HL-60 (cell line): Measurements from ENCODE around the gene GAS2.

Experiments used
- DNase-seq, 2 experiments: peaks; one replicate each; pipeline ENCODE4 v3.0.0-alpha.2; 2010 to 2020; ENCODE audit warnings: low read depth in 1 of 2, low spot score in 1 of 2
- H3K27ac ChIP-seq: fragments of 250-450 bp; sonication (Bioruptor Pico); replicated peaks from 2 replicates; pipeline ENCODE4 v1.5.1; 2020; ENCODE audit warnings: mild to moderate bottlenecking, moderate library complexity
- H3K27me3 ChIP-seq: fragments of 250-450 bp; sonication (Bioruptor Pico); 2 replicates; pipeline ENCODE4 v1.5.1; 2021; ENCODE audit warnings: mild to moderate bottlenecking, moderate library complexity; ENCODE audit not compliant: insufficient read depth, poor library complexity, severe bottlenecking
- H3K4me3 ChIP-seq: replicated peaks from 2 replicates; pipeline ENCODE4 v1.5.1; 2011; ENCODE audit warnings: mild to moderate bottlenecking, control low read depth, low read length; ENCODE audit not compliant: insufficient read depth
- CTCF ChIP-seq: IDR thresholded peaks from one replicate; pipeline ENCODE4 v1.5.1; 2011; ENCODE audit warnings: low read length, control low read depth, inconsistent platforms; ENCODE audit not compliant: insufficient read depth
- GABPA ChIP-seq: IDR thresholded peaks from 2 replicates; pipeline ENCODE4 v1.6.1; 2012; ENCODE audit warnings: low read depth
- POLR2AphosphoS5 ChIP-seq: IDR thresholded peaks from 2 replicates; pipeline ENCODE4 v1.6.1; 2012; ENCODE audit warnings: low read depth
- SPI1 ChIP-seq: IDR thresholded peaks from 2 replicates; pipeline ENCODE4 v1.6.1; 2012; ENCODE audit warnings: low read depth, mild to moderate bottlenecking, borderline replicate concordance
- TF ChIP-seq, protein P1 (sequence below): IDR thresholded peaks from 2 replicates; pipeline ENCODE4 v1.6.1; 2012; ENCODE audit warnings: low read depth; ENCODE audit not compliant: insufficient replicate concordance

Gene GAS2

GRCh38 chr11:22763166-22763565 is 96.8 kb downstream of the GAS2 start:
- H3K27me3 ChIP-seq = peaks cover 3% of the 10 kb centered on the region
- H3K27ac ChIP-seq = no peak overlapping the region
- TF ChIP-seq CTCF (no peak), SPI1 (no peak), GABPA (no peak), POLR2AphosphoS5 (no peak)
- TF ChIP-seq, protein P1, sequence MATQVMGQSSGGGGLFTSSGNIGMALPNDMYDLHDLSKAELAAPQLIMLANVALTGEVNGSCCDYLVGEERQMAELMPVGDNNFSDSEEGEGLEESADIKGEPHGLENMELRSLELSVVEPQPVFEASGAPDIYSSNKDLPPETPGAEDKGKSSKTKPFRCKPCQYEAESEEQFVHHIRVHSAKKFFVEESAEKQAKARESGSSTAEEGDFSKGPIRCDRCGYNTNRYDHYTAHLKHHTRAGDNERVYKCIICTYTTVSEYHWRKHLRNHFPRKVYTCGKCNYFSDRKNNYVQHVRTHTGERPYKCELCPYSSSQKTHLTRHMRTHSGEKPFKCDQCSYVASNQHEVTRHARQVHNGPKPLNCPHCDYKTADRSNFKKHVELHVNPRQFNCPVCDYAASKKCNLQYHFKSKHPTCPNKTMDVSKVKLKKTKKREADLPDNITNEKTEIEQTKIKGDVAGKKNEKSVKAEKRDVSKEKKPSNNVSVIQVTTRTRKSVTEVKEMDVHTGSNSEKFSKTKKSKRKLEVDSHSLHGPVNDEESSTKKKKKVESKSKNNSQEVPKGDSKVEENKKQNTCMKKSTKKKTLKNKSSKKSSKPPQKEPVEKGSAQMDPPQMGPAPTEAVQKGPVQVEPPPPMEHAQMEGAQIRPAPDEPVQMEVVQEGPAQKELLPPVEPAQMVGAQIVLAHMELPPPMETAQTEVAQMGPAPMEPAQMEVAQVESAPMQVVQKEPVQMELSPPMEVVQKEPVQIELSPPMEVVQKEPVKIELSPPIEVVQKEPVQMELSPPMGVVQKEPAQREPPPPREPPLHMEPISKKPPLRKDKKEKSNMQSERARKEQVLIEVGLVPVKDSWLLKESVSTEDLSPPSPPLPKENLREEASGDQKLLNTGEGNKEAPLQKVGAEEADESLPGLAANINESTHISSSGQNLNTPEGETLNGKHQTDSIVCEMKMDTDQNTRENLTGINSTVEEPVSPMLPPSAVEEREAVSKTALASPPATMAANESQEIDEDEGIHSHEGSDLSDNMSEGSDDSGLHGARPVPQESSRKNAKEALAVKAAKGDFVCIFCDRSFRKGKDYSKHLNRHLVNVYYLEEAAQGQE = no peak
- H3K4me3 ChIP-seq = no peak overlapping the region
- no peak for DNase-seq

- Histone ChIP-seq H3K27ac (no peak overlapping the region), H3K4me3 (no peak overlapping the region), H3K27me3 (peaks cover 3% of the 10 kb centered on the region)
- TF ChIP-seq CTCF (no peak), SPI1 (no peak), GABPA (no peak), POLR2AphosphoS5 (no peak)
- TF ChIP-seq, protein P1 = no peak
- DNase-seq = no peak
Measured at GRCh38 chr11:22764735-22765134, 98.3 kb downstream of the GAS2 start.

DNA sequence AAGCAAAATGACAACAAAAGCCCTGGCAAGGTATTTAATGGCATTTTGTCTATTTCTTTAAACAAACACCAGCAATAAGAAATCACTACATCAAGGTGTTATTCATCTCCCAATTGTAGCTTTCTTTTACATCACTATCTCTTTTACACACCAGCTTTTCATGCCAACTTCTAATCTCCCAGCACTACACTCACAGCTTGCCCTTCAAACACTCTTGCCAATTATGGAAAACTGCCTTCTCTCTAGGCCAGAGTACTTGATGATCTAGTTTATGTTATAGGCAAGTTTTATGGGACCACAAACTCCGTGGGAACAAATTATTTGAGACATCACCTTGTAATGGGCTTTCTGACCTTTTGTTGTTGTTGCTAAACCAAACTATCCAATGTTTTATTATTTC is 101.9 kb downstream of the GAS2 start:
- H3K27me3 ChIP-seq = peaks cover 3% of the 10 kb centered on the region
- no peak overlapping the region for H3K27ac ChIP-seq
- H3K4me3 ChIP-seq = no peak overlapping the region
- no peak for TF ChIP-seq SPI1
- no peak for DNase-seq

DNA sequence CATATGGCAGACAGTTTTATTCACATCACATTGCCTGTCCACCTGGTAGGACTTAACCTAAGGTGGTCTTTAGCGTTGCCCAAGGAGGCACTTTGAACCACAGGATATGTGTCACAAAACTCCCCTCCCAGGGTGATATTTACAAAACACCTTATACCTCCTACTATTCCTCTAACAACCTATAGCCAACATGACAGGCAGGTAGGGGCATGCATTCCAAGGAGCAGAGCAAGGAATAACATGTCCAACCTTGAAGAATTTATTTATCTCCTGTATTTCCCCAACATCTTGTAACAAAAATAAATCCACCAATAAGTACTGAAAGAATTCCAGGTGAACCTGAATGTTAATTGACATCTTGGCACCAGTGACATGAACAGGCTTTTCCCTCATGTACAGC is 102.7 kb downstream of the GAS2 start:
- H3K4me3 ChIP-seq = no peak overlapping the region
- H3K27me3 ChIP-seq = peaks cover 3% of the 10 kb centered on the region
- H3K27ac ChIP-seq = no peak overlapping the region
- no peak for DNase-seq
- TF ChIP-seq SPI1 (no peak), CTCF (no peak), GABPA (no peak), POLR2AphosphoS5 (no peak)
- TF ChIP-seq, protein P1 = no peak
